WTC11 (cell line): ENCODE data around the gene CD40LG. TPM values are rescaled to one million over a fixed set of nuclear protein-coding genes. Genes with fewer than 3 reads are reported as not detected.

Experiments used
- ATAC-seq: fragments of 200-7000 bp; cut with Tn5 transposase; 2 replicates; pipeline ENCODE4 v1.10.0; 2021; ENCODE audit warnings: mild to moderate bottlenecking, moderate library complexity
- CTCF ChIA-PET: fragments of 300-600 bp; sonication (Branson Sonifier 250); formaldehyde crosslinking; loops from one replicate; lab custom pipeline; 2021; ENCODE audit warnings: antibody characterized with exemption; lab: Charles Lee
- POLR2A ChIA-PET: fragments of 350-600 bp; sonication (Branson Sonifier 250); formaldehyde crosslinking; loops from one replicate; lab custom pipeline; 2021; ENCODE audit warnings: antibody characterized with exemption; lab: Charles Lee
- DNase-seq: peaks from one replicate; pipeline ENCODE4 v3.0.0; 2021; ENCODE audit warnings: low spot score
- H3K27ac Mint-ChIP-seq: 2 replicates; pipeline ENCODE4 v1.8.0; 2021; ENCODE audit warnings: mixed read lengths
- H3K27me3 Mint-ChIP-seq: 2 replicates; pipeline ENCODE4 v1.8.0; 2021; ENCODE audit warnings: low read depth, mild to moderate bottlenecking, moderate library complexity, mixed read lengths
- H3K36me3 Mint-ChIP-seq: 2 replicates; pipeline ENCODE4 v1.8.0; 2021; ENCODE audit warnings: mixed read lengths
- H3K4me1 Mint-ChIP-seq: 2 replicates; pipeline ENCODE4 v1.8.0; 2022; ENCODE audit warnings: mixed read lengths
- H3K4me3 Mint-ChIP-seq: 2 replicates; pipeline ENCODE4 v1.8.0; 2021; ENCODE audit warnings: mild to moderate bottlenecking, moderate library complexity, mixed read lengths
- H3K9me3 Mint-ChIP-seq: 2 replicates; pipeline ENCODE4 v1.8.0; 2021; ENCODE audit warnings: mixed read lengths
- ATF3 ChIP-seq: sonication (generic); formaldehyde crosslinking; conservative IDR thresholded peaks from 2 replicates; pipeline ENCODE4 v1.8.1; 2022; ENCODE audit warnings: mild to moderate bottlenecking, missing genetic modification reagents
- CBFB ChIP-seq: sonication (generic); formaldehyde crosslinking; IDR thresholded peaks from 2 replicates; pipeline ENCODE4 v1.8.1; 2022; ENCODE audit warnings: mild to moderate bottlenecking, low read depth, missing genetic modification reagents
- CREB1 ChIP-seq: sonication (generic); formaldehyde crosslinking; IDR thresholded peaks from 2 replicates; pipeline ENCODE4 v1.8.0; 2023; ENCODE audit warnings: mild to moderate bottlenecking, missing genetic modification reagents
- CREM ChIP-seq: sonication (generic); formaldehyde crosslinking; IDR thresholded peaks from 2 replicates; pipeline ENCODE4 v1.8.1; 2022; ENCODE audit warnings: mild to moderate bottlenecking, missing genetic modification reagents, moderate library complexity
- E2F1 ChIP-seq: sonication (generic); formaldehyde crosslinking; IDR thresholded peaks from 2 replicates; pipeline ENCODE4 v1.8.0; 2022; ENCODE audit warnings: mild to moderate bottlenecking, missing genetic modification reagents
- HMGA2 ChIP-seq: fragments of 250-450 bp; sonication (Bioruptor Pico); IDR thresholded peaks from 2 replicates; pipeline ENCODE4 v1.4.0; 2021; ENCODE audit warnings: mild to moderate bottlenecking, moderate library complexity
- IRF2 ChIP-seq: sonication (generic); formaldehyde crosslinking; IDR thresholded peaks from 2 replicates; pipeline ENCODE4 v1.8.0; 2022; ENCODE audit warnings: low read depth, missing genetic modification reagents, borderline replicate concordance
- NFATC4 ChIP-seq: fragments of 250-450 bp; sonication (Bioruptor Pico); IDR thresholded peaks from 2 replicates; pipeline ENCODE4 v1.9.0; 2021; ENCODE audit warnings: mild to moderate bottlenecking
- NFE2L1 ChIP-seq: sonication (generic); formaldehyde crosslinking; IDR thresholded peaks from 2 replicates; pipeline ENCODE4 v1.8.1; 2023; ENCODE audit warnings: missing genetic modification reagents
- NR1H2 ChIP-seq: sonication (generic); formaldehyde crosslinking; IDR thresholded peaks from 2 replicates; pipeline ENCODE4 v1.9.0; 2021; ENCODE audit warnings: mild to moderate bottlenecking, moderate library complexity, missing genetic modification reagents
- TEAD4 ChIP-seq: sonication (generic); formaldehyde crosslinking; IDR thresholded peaks from 2 replicates; pipeline ENCODE4 v1.8.0; 2022; ENCODE audit warnings: mild to moderate bottlenecking, missing genetic modification reagents
- USF1 ChIP-seq: sonication (generic); formaldehyde crosslinking; IDR thresholded peaks from 2 replicates; pipeline ENCODE4 v1.8.0; 2022; ENCODE audit warnings: mild to moderate bottlenecking, missing genetic modification reagents
- ZNF138 ChIP-seq: sonication (generic); formaldehyde crosslinking; conservative IDR thresholded peaks from 2 replicates; pipeline ENCODE4 v1.8.1; 2022; ENCODE audit warnings: mild to moderate bottlenecking, moderate library complexity, missing genetic modification reagents
- ZNF232 ChIP-seq: sonication (generic); formaldehyde crosslinking; IDR thresholded peaks from 2 replicates; pipeline ENCODE4 v1.8.0; 2022; ENCODE audit warnings: mild to moderate bottlenecking, missing genetic modification reagents
- ZNF317 ChIP-seq: sonication (generic); formaldehyde crosslinking; IDR thresholded peaks from 2 replicates; pipeline ENCODE4 v1.8.1; 2023; ENCODE audit warnings: low read depth, mild to moderate bottlenecking, moderate library complexity, missing genetic modification reagents, borderline replicate concordance
- total RNA-seq: library from RNA; stranded (reverse); gene quantifications from 3 replicates; pipeline ENCODE4 v1.2.3, GENCODE V29; 2021
- TF ChIP-seq, protein P1 (sequence below): sonication (generic); formaldehyde crosslinking; IDR thresholded peaks from 2 replicates; pipeline ENCODE4 v1.8.1; 2023; ENCODE audit warnings: mild to moderate bottlenecking, missing genetic modification reagents
- TF ChIP-seq, protein P2 (sequence below): sonication (generic); formaldehyde crosslinking; IDR thresholded peaks from 2 replicates; pipeline ENCODE4 v1.8.1; 2023; ENCODE audit warnings: mild to moderate bottlenecking, missing genetic modification reagents, borderline replicate concordance
- TF ChIP-seq, protein P3 (sequence below): sonication (generic); formaldehyde crosslinking; IDR thresholded peaks from 2 replicates; pipeline ENCODE4 v1.8.1; 2022; ENCODE audit warnings: mild to moderate bottlenecking, moderate library complexity, missing genetic modification reagents
- TF ChIP-seq, protein P4 (sequence below): sonication (generic); formaldehyde crosslinking; IDR thresholded peaks from 2 replicates; pipeline ENCODE4 v1.8.1; 2022; ENCODE audit warnings: mild to moderate bottlenecking, missing genetic modification reagents, moderate library complexity, borderline replicate concordance
- TF ChIP-seq, protein P5 (sequence below): sonication (generic); formaldehyde crosslinking; IDR thresholded peaks from 2 replicates; pipeline ENCODE4 v1.8.1; 2023; ENCODE audit warnings: mild to moderate bottlenecking, missing genetic modification reagents

The CD40LG gene
- total RNA-seq, 1 experiment from 2014 or later = not detected

DNA sequence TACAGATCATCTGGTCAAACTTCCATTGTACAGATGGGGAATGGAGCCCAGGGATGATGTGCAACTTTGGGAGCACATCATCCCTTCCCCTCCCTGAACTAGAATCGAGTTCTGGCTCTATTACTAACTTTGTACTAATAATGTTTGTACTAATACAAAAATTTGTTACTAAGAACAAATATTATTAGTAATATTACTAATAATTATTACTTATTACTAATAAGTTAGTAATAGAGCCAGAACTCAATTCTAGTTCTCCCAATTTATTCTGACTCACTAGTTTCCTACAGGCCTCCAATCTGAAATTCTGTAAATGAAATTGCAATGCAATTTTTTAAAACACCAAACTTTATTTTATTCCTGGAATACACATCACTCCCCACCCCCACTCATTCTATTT lies 47.9 kb upstream of the CD40LG start:
- no peaks in the 10 kb centered on the region; the same call in 1 of the 2 replicates for H3K27me3 Mint-ChIP-seq
- no peak for TF ChIP-seq HMGA2 (CRISPR knock-in tag)
- TF ChIP-seq NR1H2 (CRISPR knock-in tag) = no peak
- TF ChIP-seq NFE2L1 (CRISPR knock-in tag) = no peak
- TF ChIP-seq, protein P1, sequence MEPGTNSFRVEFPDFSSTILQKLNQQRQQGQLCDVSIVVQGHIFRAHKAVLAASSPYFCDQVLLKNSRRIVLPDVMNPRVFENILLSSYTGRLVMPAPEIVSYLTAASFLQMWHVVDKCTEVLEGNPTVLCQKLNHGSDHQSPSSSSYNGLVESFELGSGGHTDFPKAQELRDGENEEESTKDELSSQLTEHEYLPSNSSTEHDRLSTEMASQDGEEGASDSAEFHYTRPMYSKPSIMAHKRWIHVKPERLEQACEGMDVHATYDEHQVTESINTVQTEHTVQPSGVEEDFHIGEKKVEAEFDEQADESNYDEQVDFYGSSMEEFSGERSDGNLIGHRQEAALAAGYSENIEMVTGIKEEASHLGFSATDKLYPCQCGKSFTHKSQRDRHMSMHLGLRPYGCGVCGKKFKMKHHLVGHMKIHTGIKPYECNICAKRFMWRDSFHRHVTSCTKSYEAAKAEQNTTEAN = no peak
- TF ChIP-seq, protein P2, sequence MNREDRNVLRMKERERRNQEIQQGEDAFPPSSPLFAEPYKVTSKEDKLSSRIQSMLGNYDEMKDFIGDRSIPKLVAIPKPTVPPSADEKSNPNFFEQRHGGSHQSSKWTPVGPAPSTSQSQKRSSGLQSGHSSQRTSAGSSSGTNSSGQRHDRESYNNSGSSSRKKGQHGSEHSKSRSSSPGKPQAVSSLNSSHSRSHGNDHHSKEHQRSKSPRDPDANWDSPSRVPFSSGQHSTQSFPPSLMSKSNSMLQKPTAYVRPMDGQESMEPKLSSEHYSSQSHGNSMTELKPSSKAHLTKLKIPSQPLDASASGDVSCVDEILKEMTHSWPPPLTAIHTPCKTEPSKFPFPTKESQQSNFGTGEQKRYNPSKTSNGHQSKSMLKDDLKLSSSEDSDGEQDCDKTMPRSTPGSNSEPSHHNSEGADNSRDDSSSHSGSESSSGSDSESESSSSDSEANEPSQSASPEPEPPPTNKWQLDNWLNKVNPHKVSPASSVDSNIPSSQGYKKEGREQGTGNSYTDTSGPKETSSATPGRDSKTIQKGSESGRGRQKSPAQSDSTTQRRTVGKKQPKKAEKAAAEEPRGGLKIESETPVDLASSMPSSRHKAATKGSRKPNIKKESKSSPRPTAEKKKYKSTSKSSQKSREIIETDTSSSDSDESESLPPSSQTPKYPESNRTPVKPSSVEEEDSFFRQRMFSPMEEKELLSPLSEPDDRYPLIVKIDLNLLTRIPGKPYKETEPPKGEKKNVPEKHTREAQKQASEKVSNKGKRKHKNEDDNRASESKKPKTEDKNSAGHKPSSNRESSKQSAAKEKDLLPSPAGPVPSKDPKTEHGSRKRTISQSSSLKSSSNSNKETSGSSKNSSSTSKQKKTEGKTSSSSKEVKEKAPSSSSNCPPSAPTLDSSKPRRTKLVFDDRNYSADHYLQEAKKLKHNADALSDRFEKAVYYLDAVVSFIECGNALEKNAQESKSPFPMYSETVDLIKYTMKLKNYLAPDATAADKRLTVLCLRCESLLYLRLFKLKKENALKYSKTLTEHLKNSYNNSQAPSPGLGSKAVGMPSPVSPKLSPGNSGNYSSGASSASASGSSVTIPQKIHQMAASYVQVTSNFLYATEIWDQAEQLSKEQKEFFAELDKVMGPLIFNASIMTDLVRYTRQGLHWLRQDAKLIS = no peak
- no peak for TF ChIP-seq ATF3
- no peak for TF ChIP-seq ZNF232 (CRISPR knock-in tag)
- TF ChIP-seq CREM (CRISPR knock-in tag) = no peak
- TF ChIP-seq NFATC4 (CRISPR knock-in tag) = no peak
- TF ChIP-seq ZNF317 (CRISPR knock-in tag) = no peak
- no peak for TF ChIP-seq USF1
- TF ChIP-seq, protein P3, sequence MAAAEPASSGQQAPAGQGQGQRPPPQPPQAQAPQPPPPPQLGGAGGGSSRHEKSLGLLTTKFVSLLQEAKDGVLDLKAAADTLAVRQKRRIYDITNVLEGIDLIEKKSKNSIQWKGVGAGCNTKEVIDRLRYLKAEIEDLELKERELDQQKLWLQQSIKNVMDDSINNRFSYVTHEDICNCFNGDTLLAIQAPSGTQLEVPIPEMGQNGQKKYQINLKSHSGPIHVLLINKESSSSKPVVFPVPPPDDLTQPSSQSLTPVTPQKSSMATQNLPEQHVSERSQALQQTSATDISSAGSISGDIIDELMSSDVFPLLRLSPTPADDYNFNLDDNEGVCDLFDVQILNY (CRISPR knock-in tag) = no peak
- TF ChIP-seq ZNF138 (CRISPR knock-in tag) = no peak
- no peak for TF ChIP-seq IRF2 (CRISPR knock-in tag)
- TF ChIP-seq, protein P4, sequence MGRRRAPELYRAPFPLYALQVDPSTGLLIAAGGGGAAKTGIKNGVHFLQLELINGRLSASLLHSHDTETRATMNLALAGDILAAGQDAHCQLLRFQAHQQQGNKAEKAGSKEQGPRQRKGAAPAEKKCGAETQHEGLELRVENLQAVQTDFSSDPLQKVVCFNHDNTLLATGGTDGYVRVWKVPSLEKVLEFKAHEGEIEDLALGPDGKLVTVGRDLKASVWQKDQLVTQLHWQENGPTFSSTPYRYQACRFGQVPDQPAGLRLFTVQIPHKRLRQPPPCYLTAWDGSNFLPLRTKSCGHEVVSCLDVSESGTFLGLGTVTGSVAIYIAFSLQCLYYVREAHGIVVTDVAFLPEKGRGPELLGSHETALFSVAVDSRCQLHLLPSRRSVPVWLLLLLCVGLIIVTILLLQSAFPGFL = no peak
- TF ChIP-seq CREB1 (CRISPR knock-in tag) = no peak
- TF ChIP-seq, protein P5, sequence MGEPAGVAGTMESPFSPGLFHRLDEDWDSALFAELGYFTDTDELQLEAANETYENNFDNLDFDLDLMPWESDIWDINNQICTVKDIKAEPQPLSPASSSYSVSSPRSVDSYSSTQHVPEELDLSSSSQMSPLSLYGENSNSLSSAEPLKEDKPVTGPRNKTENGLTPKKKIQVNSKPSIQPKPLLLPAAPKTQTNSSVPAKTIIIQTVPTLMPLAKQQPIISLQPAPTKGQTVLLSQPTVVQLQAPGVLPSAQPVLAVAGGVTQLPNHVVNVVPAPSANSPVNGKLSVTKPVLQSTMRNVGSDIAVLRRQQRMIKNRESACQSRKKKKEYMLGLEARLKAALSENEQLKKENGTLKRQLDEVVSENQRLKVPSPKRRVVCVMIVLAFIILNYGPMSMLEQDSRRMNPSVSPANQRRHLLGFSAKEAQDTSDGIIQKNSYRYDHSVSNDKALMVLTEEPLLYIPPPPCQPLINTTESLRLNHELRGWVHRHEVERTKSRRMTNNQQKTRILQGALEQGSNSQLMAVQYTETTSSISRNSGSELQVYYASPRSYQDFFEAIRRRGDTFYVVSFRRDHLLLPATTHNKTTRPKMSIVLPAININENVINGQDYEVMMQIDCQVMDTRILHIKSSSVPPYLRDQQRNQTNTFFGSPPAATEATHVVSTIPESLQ (CRISPR knock-in tag) = no peak
- no peak for TF ChIP-seq CBFB
- no peak for TF ChIP-seq E2F1 (CRISPR knock-in tag)
- TF ChIP-seq TEAD4 (CRISPR knock-in tag) = no peak
- CTCF ChIA-PET = no interaction called here
- no peak for DNase-seq
- H3K4me1 Mint-ChIP-seq = no peaks in the 10 kb centered on the region
- POLR2A ChIA-PET = no interaction called here
- H3K27ac Mint-ChIP-seq = no peak overlapping the region
- H3K9me3 Mint-ChIP-seq = no peaks in the 10 kb centered on the region
- no peak for ATAC-seq
- H3K4me3 Mint-ChIP-seq = no peak overlapping the region
- no peaks in the 10 kb centered on the region for H3K36me3 Mint-ChIP-seq
